Lower leg skin (tissue), 3 donors: ENCODE results near the gene EFEMP2.

Experiments used
- POLR2A ChIP-seq, 2 donors: fragments of 450-650 bp; IDR thresholded peaks; one replicate each; pipeline ENCODE4 v1.6.1; 2016 to 2017; ENCODE audit warnings: antibody characterized with exemption in 2 of 2, mild to moderate bottlenecking in 1 of 2, moderate library complexity in 1 of 2
- TF ChIP-seq, protein P1 (sequence below), 3 donors: fragments of 450-650 bp; IDR thresholded peaks; one replicate each; pipeline ENCODE4 v1.5.1; 2016; ENCODE audit warnings: antibody characterized with exemption in 3 of 3, mild to moderate bottlenecking in 3 of 3, moderate library complexity in 2 of 3

DNA sequence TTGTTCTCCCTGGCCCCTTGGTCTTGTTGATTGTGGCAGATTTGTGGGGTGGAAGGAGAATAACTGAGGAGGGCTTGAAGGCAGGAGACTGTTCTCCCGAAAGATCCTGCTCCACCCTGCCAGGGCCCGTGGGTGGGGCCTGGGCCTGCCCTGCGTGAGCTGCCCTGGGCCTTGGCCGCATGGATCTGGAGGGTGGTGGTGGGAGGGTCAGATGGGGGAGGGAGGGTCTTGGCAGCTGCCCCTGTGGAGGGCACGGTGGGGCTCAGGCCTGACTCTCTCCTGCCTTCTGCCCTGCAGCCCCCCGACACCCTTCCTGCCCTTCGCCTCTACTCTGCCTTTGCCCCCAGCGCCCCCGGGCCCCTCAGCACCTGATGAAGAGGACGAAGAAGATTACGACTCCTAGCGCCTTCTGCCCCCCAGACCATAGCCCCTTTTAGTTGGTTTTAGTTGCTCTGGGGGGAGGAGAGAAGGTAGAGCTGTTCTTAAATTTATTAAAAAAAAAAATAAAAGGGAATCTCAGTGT, 48.5 kb upstream of the EFEMP2 start:
- no peak for TF ChIP-seq POLR2A (IDR thresholded peaks at IDR 0.05)
- TF ChIP-seq, protein P1, sequence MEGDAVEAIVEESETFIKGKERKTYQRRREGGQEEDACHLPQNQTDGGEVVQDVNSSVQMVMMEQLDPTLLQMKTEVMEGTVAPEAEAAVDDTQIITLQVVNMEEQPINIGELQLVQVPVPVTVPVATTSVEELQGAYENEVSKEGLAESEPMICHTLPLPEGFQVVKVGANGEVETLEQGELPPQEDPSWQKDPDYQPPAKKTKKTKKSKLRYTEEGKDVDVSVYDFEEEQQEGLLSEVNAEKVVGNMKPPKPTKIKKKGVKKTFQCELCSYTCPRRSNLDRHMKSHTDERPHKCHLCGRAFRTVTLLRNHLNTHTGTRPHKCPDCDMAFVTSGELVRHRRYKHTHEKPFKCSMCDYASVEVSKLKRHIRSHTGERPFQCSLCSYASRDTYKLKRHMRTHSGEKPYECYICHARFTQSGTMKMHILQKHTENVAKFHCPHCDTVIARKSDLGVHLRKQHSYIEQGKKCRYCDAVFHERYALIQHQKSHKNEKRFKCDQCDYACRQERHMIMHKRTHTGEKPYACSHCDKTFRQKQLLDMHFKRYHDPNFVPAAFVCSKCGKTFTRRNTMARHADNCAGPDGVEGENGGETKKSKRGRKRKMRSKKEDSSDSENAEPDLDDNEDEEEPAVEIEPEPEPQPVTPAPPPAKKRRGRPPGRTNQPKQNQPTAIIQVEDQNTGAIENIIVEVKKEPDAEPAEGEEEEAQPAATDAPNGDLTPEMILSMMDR (IDR thresholded peaks at IDR 0.05) = no peak
